ENCODE data around the gene MS4A6A.
"Not testable (repeated sequence)": the region's sequence is repeated elsewhere in the genome, so short reads cannot be mapped to it uniquely, and the experiment has no call there.

The MS4A6A gene

GRCh38 chr11:60183591-60184205, 815 bp upstream of the MS4A6A start:
- no peak for DNase-seq (ENCODE audit: low read depth)

DNA sequence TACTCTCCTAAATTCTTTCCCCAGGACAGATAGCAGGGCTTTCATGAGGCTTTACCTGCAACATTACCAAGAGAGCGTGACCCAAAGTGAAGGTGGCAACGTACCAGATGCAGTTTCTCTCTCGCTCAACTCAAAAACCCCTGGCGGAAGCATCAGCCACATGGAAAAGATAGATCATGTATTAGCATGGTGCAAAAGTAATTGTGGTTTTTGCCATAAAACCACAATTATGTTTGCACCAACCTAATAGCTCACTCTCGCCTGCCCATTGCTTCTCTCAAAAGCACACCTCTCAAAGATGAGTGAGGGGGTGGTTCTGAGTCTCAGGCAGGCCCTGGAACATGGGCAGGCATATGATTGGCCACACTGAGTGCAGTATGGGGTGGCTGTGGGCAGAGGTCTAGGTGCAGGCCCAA, 7.0 kb downstream of the MS4A6A start:
- DNase-seq (ENCODE audit: low read depth), result no peak

DNA sequence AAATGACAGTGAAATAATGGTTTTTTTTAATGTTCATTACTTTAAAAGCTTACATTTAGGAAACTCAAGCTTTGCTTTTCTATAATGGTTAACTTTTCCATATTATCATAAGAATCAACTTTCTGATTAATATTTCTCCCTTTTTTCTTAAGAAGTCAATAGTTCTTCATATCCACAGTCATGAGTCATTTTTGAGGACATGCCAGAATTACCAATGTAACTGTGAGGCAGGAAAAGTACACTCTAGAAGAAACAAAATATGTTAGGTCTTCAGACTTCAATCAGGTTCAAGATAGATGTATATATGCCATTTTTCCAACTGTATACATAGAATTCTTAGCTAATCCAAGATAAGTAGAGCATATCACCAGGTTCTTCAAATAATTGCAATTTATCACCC, 10.9 kb downstream of the MS4A6A start:
- no peak for DNase-seq (ENCODE audit: low read depth)

DNA sequence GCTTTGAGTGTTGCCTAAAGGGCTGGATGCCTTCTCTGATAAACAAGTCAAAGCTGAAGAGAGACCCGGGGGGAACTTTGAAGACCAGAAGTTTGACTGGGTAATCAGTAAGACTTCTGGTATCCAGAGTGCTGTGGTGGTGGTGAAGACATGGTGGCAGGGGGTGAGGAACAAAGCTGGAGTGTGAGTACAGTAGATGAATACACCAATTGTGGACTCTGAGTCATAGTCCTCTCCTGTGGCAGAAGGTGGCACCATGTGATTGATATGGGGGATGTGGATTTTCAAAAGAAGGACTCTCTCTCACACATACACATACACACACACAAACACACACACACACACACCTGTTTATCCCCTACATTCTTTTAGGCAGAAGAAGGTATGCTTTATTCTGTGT, 12.3 kb downstream of the MS4A6A start:
- DNase-seq (ENCODE audit: low read depth), result no peak

- DNase-seq (ENCODE audit: low read depth), result no peak
Measured at GRCh38 chr11:60169264-60169915, 13.5 kb downstream of the MS4A6A start.

DNA sequence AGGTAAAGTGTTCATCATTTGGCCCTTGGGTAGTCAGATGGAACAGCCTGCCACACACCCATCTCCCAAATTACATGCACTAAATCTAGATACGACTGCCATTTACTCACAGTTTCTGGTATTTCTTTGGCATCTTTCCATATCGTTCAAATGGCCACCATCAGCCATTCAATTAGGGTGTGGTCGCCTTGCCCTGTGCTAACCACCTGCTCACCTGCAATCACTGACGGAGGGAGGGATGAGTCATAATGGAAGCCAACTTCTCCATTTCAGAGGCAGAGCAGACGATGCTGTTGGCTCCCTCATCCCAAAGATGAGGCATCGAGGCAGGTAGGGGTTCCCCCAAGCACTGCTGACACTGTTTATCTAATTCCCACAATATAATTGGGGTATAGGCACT, 14.6 kb downstream of the MS4A6A start:
- no peak for DNase-seq (ENCODE audit: low read depth)

- no peak for DNase-seq (ENCODE audit: low read depth)
Measured at GRCh38 chr11:60165951-60166350, 16.9 kb downstream of the MS4A6A start.

- no peak for DNase-seq (ENCODE audit: low read depth)
Measured at GRCh38 chr11:60165538-60165937, 17.3 kb downstream of the MS4A6A start.

DNA sequence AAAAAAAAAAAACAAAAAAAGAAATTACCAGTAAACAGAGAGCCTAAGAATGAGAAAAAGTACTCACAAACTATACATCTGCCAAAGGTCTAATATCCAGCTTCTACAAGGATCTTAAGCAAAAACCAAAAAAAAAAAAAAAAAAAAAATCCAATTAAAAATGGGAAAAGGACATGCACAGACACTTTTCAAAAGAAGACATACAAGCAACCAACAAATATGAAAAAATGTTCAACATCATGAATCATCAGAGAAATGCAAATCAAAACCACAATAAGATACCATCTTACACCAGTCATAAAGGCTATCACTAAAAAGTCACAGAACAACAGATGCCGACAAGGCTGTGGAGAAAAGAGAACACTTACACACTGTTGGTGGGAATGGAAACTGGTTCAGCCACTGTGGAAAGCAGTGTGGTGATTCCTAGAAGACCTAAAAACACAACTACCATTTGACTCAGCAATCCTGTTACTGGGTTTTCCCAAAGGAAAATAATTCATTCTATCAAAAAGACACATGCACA, 18.3 kb downstream of the MS4A6A start:
- no peak for DNase-seq (ENCODE audit: low read depth)

- no peak for DNase-seq (ENCODE audit: low read depth)
Measured at GRCh38 chr11:60161766-60162165, 21.1 kb downstream of the MS4A6A start.

- DNase-seq (ENCODE audit: low read depth), result no peak
Measured at GRCh38 chr11:60161107-60161506, 21.8 kb downstream of the MS4A6A start.

GRCh38 chr11:60159868-60160267, 23.0 kb downstream of the MS4A6A start:
- DNase-seq (ENCODE audit: low read depth), result no peak

GRCh38 chr11:60159284-60159683, 23.6 kb downstream of the MS4A6A start:
- DNase-seq (ENCODE audit: low read depth), result no peak

DNA sequence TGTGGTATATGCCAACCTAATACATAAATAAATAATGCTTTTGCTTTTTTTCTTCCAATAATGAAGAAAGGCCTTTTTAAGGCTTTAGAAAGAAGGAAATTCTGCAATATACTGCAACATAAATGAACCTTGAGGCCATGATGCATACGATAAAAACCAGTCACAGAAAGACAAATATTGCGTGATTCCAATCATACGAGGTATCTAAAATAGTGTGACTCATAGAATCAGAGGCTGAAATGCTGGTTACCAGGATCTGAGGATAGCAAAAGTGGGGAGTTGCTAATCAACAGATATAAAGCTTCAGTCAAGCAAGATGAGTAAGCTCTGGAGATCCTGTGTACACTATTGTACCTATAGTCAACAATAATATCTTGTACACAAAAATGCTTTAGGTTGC, 24.2 kb downstream of the MS4A6A start:
- no peak for DNase-seq (ENCODE audit: low read depth)

DNA sequence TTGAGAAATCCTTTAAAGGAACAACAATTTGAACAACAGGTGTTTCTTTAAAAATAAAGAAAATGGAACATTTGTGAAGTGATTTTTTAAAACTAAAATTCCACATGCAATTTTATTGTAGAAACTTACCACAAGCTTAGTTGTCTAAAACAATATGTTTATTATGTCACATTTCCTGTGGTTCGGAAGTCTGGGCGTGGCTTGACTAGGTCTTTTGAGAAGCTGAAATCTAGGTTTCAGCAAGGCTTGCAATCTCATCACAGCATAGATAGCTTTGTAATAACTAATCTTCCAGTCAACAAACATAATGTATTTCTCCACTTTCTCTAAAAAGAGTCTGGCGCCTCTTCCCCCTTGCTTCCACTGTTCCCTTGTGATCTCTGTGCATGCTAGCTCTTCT, 27.0 kb downstream of the MS4A6A start:
- no peak for DNase-seq (ENCODE audit: low read depth)

DNA sequence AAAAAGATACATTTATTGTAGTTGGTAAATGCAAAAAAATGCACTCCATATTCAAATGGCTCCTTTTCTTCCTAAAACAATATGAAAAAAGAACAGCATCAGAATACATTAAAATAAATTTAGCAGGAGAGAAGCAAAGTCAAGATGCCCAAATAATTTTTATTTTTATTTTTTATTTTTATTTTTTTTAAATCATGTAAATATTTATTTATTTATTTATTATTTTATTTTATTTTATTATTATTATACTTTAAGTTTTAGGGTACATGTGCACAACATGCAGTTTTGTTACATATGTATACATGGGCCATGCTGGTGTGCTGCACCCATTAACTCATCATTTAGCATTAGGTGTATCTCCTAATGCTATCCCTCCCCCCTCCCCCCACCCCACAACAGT, 30.2 kb downstream of the MS4A6A start:
- DNase-seq (ENCODE audit: low read depth), result not testable (repeated sequence)

DNA sequence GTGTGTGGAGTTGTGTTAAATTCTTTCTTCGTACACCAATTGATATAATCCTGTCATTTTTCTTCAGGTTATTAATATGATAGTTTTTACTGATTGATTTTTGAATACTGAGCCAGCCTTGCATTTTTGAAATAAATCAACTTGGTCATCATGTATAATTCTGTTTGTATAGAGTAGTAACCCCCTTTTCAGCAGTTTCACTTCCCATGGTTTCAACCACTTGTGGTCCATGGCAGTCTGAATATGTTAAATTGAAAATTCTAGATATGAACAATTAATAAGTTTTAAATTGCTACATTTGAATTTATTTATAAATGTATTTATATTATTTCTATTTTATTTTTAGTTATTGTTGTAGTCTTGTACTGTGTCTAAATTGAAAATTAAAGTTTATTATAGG, 32.6 kb downstream of the MS4A6A start:
- no peak for DNase-seq (ENCODE audit: low read depth)

GRCh38 chr11:60145677-60146076, 37.2 kb downstream of the MS4A6A start:
- DNase-seq (ENCODE audit: low read depth), result no peak

DNA sequence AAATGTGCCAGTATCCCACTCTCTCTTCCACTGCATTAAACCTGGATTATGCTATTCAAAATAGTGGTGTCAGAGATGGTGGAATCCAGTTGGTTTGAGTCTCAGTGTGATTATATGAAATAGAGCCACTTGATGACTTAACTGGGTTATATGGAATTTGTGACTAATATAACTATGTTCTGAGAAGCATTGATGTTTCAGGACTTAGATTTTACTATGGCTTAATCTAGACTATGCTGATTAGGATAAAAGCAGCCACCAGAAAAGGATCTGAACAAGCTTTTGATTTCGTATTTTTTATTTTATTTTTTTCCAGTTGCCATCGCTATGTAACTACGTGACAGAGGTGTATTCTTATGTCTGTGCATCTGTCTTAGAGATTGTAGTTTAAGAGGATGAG, 39.1 kb downstream of the MS4A6A start:
- DNase-seq (ENCODE audit: low read depth), result no peak

- no peak for DNase-seq (ENCODE audit: low read depth)
Measured at GRCh38 chr11:60133917-60134316, 49.0 kb downstream of the MS4A6A start.

- no peak for DNase-seq (ENCODE audit: low read depth)
Measured at GRCh38 chr11:60131912-60132311, 51.0 kb downstream of the MS4A6A start.

DNA sequence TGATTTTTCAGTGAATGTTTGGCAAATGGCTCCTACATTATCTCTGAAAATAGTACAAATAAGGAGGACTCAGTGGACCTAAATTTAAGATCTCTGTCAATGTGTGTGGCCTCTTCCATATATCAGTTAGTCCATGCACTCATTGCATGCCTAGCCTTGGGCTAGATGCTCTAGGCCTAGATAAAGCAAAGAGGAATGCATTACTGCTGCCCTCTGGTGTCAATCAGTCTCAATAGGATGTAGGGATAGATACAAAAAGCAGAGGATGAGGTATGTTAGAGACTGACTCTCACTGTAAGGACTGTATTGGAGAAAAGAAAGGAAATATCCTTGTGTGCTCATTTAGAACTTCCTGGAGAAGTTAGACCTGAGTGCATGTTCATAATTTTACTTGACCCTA, 52.4 kb downstream of the MS4A6A start:
- DNase-seq (ENCODE audit: low read depth), result no peak

DNA sequence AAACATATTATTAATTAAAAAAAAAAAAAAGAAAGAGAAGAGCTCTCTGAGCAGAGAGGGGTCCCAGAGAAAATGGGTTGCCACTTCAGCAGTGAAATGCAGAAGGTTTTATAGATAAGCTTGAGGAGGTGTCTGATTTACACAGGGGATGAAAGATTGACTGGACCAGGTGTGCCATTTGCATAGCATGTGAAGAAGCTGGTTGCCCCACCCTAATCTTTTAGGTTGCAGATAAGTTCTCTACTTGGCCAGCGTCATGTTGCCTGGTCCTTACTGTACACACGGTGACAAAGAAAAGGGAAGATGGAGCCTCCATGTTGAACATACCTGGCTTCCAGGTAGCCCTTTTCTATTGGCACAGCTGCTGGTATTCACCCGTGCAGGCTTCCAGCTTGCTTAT, 53.0 kb downstream of the MS4A6A start:
- no peak for DNase-seq (ENCODE audit: low read depth)

DNA sequence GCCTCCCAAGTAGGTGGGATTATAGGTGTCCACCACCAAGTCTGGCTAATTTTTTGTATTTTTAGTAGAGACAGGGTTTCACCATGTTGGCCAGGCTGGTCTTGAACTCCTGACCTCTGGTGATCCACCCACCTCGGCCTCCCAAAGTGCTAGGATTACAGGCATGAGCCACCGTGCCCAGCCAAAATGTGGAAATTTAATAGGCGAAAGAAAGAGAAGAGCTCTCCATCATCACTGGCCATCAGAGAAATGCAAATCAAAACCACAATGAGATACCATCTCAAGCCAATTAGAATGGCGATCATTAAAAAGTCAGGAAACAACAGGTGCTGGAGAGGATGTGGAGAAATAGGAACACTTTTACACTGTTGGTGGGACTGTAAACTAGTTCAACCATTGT, 54.0 kb downstream of the MS4A6A start:
- DNase-seq (ENCODE audit: low read depth), result not testable (repeated sequence)
